ENCODE data around the gene RTTN. TPM values are rescaled to one million over a fixed set of nuclear protein-coding genes. Genes with fewer than 3 reads are reported as not detected.

The RTTN gene
- total RNA-seq, 2 donors from 2014 or later: 36.4 to 45.6 TPM

DNA sequence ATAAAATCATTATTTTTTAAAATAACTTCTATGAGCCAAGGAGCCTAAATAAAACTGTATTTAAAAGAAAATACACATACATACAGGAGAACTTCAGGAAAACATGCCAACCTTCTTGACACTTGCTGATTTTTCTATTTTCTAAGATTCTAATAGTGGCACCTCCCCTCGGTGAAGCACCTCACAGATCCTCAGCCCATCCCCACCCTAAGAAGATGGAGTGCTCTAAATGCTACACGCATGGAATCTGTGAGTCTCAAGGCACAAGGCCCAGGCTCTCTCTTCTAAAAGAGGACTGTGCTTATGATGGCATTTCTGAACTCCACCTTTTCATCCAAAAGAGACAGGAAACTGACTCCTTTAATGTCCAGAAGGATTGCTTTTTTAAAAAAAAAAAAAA is 56.3 kb downstream of the RTTN start:
- Mint-ChIP-seq H3K27ac (no peak overlapping the region), H3K27me3 (no peaks in the 10 kb centered on the region), H3K36me3 (ENCODE audit: low read depth) (peaks cover 64% of the 10 kb centered on the region), H3K4me1 (peaks cover 5% of the 10 kb centered on the region), H3K4me3 (no peak overlapping the region), H3K9me3 (no peaks in the 10 kb centered on the region)
- ATAC-seq (replicated peaks): no peak

- no peaks in the 10 kb centered on the region for H3K9me3 Mint-ChIP-seq
- no peaks in the 10 kb centered on the region for H3K27me3 Mint-ChIP-seq
- no peak for ATAC-seq (replicated peaks)
- H3K4me1 Mint-ChIP-seq: peaks cover 5% of the 10 kb centered on the region
- H3K4me3 Mint-ChIP-seq: no peak overlapping the region
- no peak overlapping the region for H3K27ac Mint-ChIP-seq
- peaks cover 71% of the 10 kb centered on the region for H3K36me3 Mint-ChIP-seq (ENCODE audit: low read depth)
These were observed 57.2 kb downstream of the RTTN start for GRCh38 chr18:70148039-70148938.

DNA sequence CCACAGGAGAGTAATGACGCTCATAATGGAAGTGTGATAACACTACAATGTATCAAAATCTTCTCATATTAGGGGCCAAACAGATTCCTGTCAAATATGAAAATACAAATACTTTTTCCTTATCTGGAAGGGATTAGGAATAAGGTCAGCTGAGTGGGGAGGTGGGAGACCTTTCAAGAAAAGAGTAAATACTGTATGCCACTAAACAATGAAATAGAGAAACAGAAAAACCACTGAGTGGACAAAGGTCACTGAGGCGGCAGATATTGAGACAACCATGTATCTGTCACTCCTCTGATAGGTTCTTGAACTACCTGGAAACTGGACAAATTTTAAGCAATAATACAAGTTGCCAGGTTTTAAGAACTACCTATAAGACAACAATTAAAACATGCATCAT is 59.3 kb downstream of the RTTN start:
- Mint-ChIP-seq H3K27me3 (no peaks in the 10 kb centered on the region), H3K9me3 (no peaks in the 10 kb centered on the region), H3K27ac (no peak overlapping the region), H3K36me3 (ENCODE audit: low read depth) (peaks cover 84% of the 10 kb centered on the region), H3K4me1 (peaks cover 5% of the 10 kb centered on the region), H3K4me3 (no peak overlapping the region)
- ATAC-seq (replicated peaks): no peak

DNA sequence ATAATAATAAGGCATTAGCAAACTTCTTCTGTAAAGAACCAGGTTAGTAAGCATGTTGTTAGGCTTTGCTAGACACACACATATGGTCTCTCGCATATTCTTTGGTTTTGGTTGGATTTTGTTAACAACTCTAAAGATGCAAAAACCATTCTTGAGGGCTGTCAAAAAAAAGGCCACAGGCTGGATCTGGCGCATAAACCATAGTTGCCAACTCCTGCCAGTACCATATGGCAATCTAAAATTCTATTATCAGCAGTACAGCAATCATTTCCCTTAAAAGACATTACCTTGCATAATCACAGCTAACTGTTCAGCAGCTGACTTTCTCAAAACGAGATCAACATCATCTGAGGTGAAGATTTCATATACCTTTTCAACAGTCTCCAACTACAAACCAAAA is 63.5 kb downstream of the RTTN start:
- Mint-ChIP-seq H3K27me3 (no peaks in the 10 kb centered on the region), H3K4me1 (peaks cover 5% of the 10 kb centered on the region), H3K36me3 (ENCODE audit: low read depth) (peaks cover 69% of the 10 kb centered on the region), H3K9me3 (no peaks in the 10 kb centered on the region), H3K4me3 (no peak overlapping the region), H3K27ac (no peak overlapping the region)
- ATAC-seq (replicated peaks): no peak

DNA sequence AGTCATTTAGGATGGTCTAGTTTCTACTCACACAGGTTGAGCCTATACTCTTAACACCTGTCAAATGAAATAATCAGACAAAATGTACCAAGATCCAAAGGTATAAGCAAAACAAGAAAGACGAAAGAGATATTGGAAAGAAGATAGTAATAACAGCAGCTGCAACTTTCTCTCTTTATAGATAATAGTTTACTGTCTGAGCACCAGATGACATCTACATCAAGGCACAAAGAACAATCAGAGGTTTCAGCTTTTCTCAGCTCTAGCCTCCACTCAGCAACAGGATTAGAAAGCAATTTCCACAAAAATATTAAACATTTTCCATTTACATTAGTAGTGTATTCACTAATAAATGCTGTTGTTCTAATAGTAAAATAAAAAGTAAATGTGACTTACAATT is 66.3 kb downstream of the RTTN start:
- Mint-ChIP-seq H3K4me1 (no peaks in the 10 kb centered on the region), H3K27ac (no peak overlapping the region), H3K4me3 (no peak overlapping the region), H3K27me3 (no peaks in the 10 kb centered on the region), H3K36me3 (ENCODE audit: low read depth) (peaks cover 66% of the 10 kb centered on the region), H3K9me3 (no peaks in the 10 kb centered on the region)
- ATAC-seq (replicated peaks): no peak

DNA sequence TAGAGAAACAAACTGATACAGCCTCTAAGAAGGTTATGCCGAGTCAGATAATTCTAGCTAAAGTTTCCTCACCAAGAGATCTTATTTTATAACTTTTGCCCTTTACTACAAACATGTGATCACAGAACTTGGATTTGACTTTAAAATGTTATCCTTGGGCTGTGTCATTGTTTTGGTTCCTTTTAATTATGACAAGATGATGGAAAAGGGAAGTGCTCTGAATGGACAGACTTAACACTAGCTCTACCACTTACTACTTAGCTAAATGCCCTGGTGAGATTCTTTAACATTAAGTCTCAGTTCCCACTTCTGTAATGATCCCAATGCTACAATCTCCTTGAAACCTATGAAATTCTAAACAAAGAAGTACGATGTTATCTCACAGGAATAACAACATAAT is 69.9 kb downstream of the RTTN start:
- Mint-ChIP-seq H3K36me3 (ENCODE audit: low read depth) (peaks cover 60% of the 10 kb centered on the region), H3K27me3 (no peaks in the 10 kb centered on the region), H3K9me3 (no peaks in the 10 kb centered on the region), H3K4me1 (no peaks in the 10 kb centered on the region), H3K27ac (no peak overlapping the region), H3K4me3 (no peak overlapping the region)
- ATAC-seq (replicated peaks): no peak

DNA sequence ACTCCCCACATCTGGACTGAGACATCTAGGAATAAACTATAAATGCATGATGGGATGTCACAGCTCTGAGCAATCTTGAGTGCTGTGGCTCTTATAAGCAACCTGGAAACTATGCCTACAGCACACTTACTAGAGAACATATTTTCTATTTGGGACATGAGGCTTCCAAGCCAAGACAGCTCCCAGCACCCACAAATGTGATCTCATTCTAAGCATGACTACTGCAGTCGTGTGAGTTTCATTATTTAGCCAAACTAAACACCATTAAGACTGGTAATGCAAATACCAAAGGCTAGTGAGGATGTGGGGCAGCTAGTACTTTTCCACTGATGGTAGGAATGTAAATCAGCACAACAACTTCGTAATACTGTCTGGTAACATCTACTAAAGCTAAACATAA is 72.5 kb downstream of the RTTN start:
- Mint-ChIP-seq H3K4me1 (no peaks in the 10 kb centered on the region), H3K27ac (no peak overlapping the region), H3K36me3 (ENCODE audit: low read depth) (peaks cover 61% of the 10 kb centered on the region), H3K27me3 (no peaks in the 10 kb centered on the region), H3K9me3 (no peaks in the 10 kb centered on the region), H3K4me3 (no peak overlapping the region)
- ATAC-seq (replicated peaks): no peak

GRCh38 chr18:70128271-70128670 is 77.2 kb downstream of the RTTN start:
- Mint-ChIP-seq H3K4me3 (no peak overlapping the region), H3K9me3 (no peaks in the 10 kb centered on the region), H3K4me1 (no peaks in the 10 kb centered on the region), H3K27ac (no peak overlapping the region), H3K36me3 (ENCODE audit: low read depth) (peaks cover 62% of the 10 kb centered on the region), H3K27me3 (no peaks in the 10 kb centered on the region)
- ATAC-seq (replicated peaks): no peak

GRCh38 chr18:70127359-70127758 is 78.1 kb downstream of the RTTN start:
- Mint-ChIP-seq H3K27ac (no peak overlapping the region), H3K27me3 (no peaks in the 10 kb centered on the region), H3K4me1 (no peaks in the 10 kb centered on the region), H3K9me3 (no peaks in the 10 kb centered on the region), H3K36me3 (ENCODE audit: low read depth) (peaks cover 54% of the 10 kb centered on the region), H3K4me3 (no peak overlapping the region)
- no peak for ATAC-seq (replicated peaks)

DNA sequence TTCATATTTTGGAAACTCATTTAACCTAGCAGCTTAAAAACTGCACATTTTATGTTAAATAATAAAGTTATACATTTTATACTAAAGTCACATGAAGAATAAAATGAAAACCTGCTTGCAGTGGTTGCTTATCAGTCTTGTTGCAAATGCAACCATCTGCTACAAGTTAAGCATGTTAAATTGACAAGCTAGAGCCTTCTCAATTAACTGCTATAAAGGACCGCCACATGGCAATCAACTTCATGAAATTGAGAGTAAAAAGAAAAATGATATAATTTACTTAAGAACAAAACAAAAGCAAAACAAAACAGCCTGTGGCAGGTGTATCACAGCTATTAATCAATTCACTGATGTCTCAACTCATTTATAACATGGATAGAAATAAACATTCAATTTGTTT is 78.7 kb downstream of the RTTN start:
- peaks cover 52% of the 10 kb centered on the region for H3K36me3 Mint-ChIP-seq (ENCODE audit: low read depth)
- H3K4me3 Mint-ChIP-seq: no peak overlapping the region
- no peak for ATAC-seq (replicated peaks)
- no peak overlapping the region for H3K27ac Mint-ChIP-seq
- no peaks in the 10 kb centered on the region for H3K9me3 Mint-ChIP-seq
- H3K27me3 Mint-ChIP-seq: no peaks in the 10 kb centered on the region
- no peaks in the 10 kb centered on the region for H3K4me1 Mint-ChIP-seq

GRCh38 chr18:70124139-70124538 is 81.3 kb downstream of the RTTN start:
- H3K36me3 Mint-ChIP-seq (ENCODE audit: low read depth): peaks cover 52% of the 10 kb centered on the region
- ATAC-seq (replicated peaks): no peak
- no peaks in the 10 kb centered on the region for H3K4me1 Mint-ChIP-seq
- H3K27me3 Mint-ChIP-seq: no peaks in the 10 kb centered on the region
- H3K4me3 Mint-ChIP-seq: no peak overlapping the region
- H3K27ac Mint-ChIP-seq: no peak overlapping the region
- H3K9me3 Mint-ChIP-seq: no peaks in the 10 kb centered on the region

GRCh38 chr18:70121842-70122241 is 83.6 kb downstream of the RTTN start:
- Mint-ChIP-seq H3K27ac (peak overlapping the region; percentile 21), H3K4me1 (no peaks in the 10 kb centered on the region)
- no peak for ATAC-seq (replicated peaks)

GRCh38 chr18:70116949-70117348 is 88.5 kb downstream of the RTTN start:
- H3K27me3 Mint-ChIP-seq: no peaks in the 10 kb centered on the region
- H3K4me3 Mint-ChIP-seq: no peak overlapping the region
- no peak for ATAC-seq (replicated peaks)
- no peaks in the 10 kb centered on the region for H3K4me1 Mint-ChIP-seq
- H3K27ac Mint-ChIP-seq: no peak overlapping the region
- H3K9me3 Mint-ChIP-seq: peaks cover 3% of the 10 kb centered on the region
- H3K36me3 Mint-ChIP-seq (ENCODE audit: low read depth): peaks cover 59% of the 10 kb centered on the region

More at GRCh38 chr18:70121842-70122241, 83.6 kb downstream of the RTTN start:
- Mint-ChIP-seq H3K4me3 (no peak overlapping the region), H3K27me3 (no peaks in the 10 kb centered on the region), H3K9me3 (peaks cover 3% of the 10 kb centered on the region), H3K36me3 (ENCODE audit: low read depth) (peaks cover 57% of the 10 kb centered on the region)

GRCh38 chr18:70113511-70113910 is 92.0 kb downstream of the RTTN start:
- no peak for ATAC-seq (replicated peaks)
- peaks cover 58% of the 10 kb centered on the region for H3K36me3 Mint-ChIP-seq (ENCODE audit: low read depth)
- no peak overlapping the region for H3K27ac Mint-ChIP-seq
- H3K9me3 Mint-ChIP-seq: peaks cover 2% of the 10 kb centered on the region
- no peaks in the 10 kb centered on the region for H3K27me3 Mint-ChIP-seq
- H3K4me1 Mint-ChIP-seq: no peaks in the 10 kb centered on the region
- H3K4me3 Mint-ChIP-seq: no peak overlapping the region

DNA sequence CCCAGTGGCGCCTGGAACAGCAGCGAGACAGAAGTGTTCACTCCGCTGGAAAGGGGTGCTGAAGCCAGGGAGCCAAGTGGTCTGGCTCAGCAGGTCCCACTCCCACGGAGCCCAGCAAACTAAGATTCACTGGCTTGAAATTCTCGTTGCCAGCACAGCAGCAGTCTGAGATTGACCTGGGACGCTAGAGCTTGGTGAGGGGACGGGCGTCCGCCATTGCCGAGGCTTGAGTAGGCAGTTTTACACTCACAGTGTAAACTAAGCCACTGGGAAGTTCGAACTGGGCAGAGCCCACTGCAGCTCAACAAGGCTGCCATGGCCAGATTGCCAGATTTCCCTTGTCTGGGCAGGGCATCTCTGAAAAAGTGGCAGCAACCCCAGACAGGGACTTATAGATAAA is 94.8 kb downstream of the RTTN start:
- no peaks in the 10 kb centered on the region for H3K4me1 Mint-ChIP-seq
- H3K9me3 Mint-ChIP-seq: no peaks in the 10 kb centered on the region
- peaks cover 77% of the 10 kb centered on the region for H3K36me3 Mint-ChIP-seq (ENCODE audit: low read depth)
- ATAC-seq (replicated peaks): no peak
- H3K27me3 Mint-ChIP-seq: no peaks in the 10 kb centered on the region
- no peak overlapping the region for H3K27ac Mint-ChIP-seq
- no peak overlapping the region for H3K4me3 Mint-ChIP-seq

Measured in activated T-helper 17 cell treated with anti-CD3 and anti-CD28 coated beads, Interleukin-2, amount 50 U/mL, for 72 hours (primary cell).